H1 (cell line): ENCODE data around the gene FAM174A. TPM values are rescaled to one million over a fixed set of nuclear protein-coding genes. Genes with fewer than 3 reads are reported as not detected.

Experiments
- CTCF ChIA-PET: fragments of 300-600 bp; sonication (Branson Sonifier 250); formaldehyde crosslinking; loops from one replicate; lab custom pipeline; 2021; ENCODE audit not compliant: partially characterized antibody; lab: Charles Lee
- POLR2A ChIA-PET: fragments of 300-600 bp; sonication (Branson Sonifier 250); formaldehyde crosslinking; loops from one replicate; lab custom pipeline; 2021; ENCODE audit warnings: inconsistent platforms; ENCODE audit not compliant: partially characterized antibody; lab: Charles Lee
- DNase-seq, 2 experiments: peaks; one replicate each; pipeline versions ENCODE4 v3.0.0 to v3.0.0-alpha.2; 2010 to 2022; ENCODE audit warnings: low spot score in 2 of 2, low read depth in 1 of 2, mixed read lengths in 1 of 2
- FAIRE-seq: peaks from 2 replicates; lab custom pipeline; 2011; peaks lifted over from hg19 to GRCh38; lab: Jason Lieb, UNC
- H2AFZ ChIP-seq: 2 replicates; pipeline ENCODE4 v1.8.1; 2012; ENCODE audit warnings: low read length, inconsistent platforms
- H2AK5ac ChIP-seq: 2 replicates; pipeline ENCODE4 v1.6.1; 2013; ENCODE audit warnings: low read depth, low read length
- H2BK120ac ChIP-seq: replicated peaks from 2 replicates; pipeline ENCODE3; 2013; ENCODE audit warnings: low read depth, low read length, inconsistent platforms
- H2BK12ac ChIP-seq: 2 replicates; pipeline ENCODE4 v1.6.1; 2013; ENCODE audit warnings: low read depth, low read length
- H2BK15ac ChIP-seq: 2 replicates; pipeline ENCODE4 v1.6.1; 2013; ENCODE audit warnings: low read length
- H2BK20ac ChIP-seq: 2 replicates; pipeline ENCODE4 v1.6.1; 2013; ENCODE audit warnings: low read length
- H2BK5ac ChIP-seq: 2 replicates; pipeline ENCODE4 v1.6.1; 2013; ENCODE audit warnings: low read depth, low read length
- H3K14ac ChIP-seq: 2 replicates; pipeline ENCODE4 v1.6.1; 2013; ENCODE audit warnings: inconsistent platforms; ENCODE audit not compliant: insufficient read length
- H3K18ac ChIP-seq: 2 replicates; pipeline ENCODE4 v1.6.1; 2013; ENCODE audit warnings: low read length; ENCODE audit errors: extremely low read depth
- H3K23ac ChIP-seq: 2 replicates; pipeline ENCODE4 v1.6.1; 2013; ENCODE audit warnings: inconsistent platforms; ENCODE audit not compliant: insufficient read length
- H3K23me2 ChIP-seq: 2 replicates; pipeline ENCODE4 v1.6.1; 2013; ENCODE audit warnings: low read depth, low read length
- H3K27ac ChIP-seq: 2 replicates; pipeline ENCODE4 v1.6.1; 2011; ENCODE audit warnings: low read depth, low read length, inconsistent platforms
- H3K27me3 ChIP-seq, 4 experiments: replicated peaks in 1 of 4; 1 replicate in 1 of 4; 2 replicates in 3 of 4; pipeline versions ENCODE4 v1.6.1 to v1.8.1; 2011 to 2013; ENCODE audit warnings: low read length in 3 of 4, mild to moderate bottlenecking in 3 of 4, inconsistent platforms in 2 of 4, mixed read lengths in 2 of 4, moderate library complexity in 1 of 4; ENCODE audit not compliant: control insufficient read depth in 3 of 4, insufficient read depth in 3 of 4; ENCODE audit errors: extremely low read depth in 1 of 4
- H3K36me3 ChIP-seq, 4 experiments: 2 replicates each; pipeline versions ENCODE4 v1.6.1 to v1.8.1; 2011 to 2013; ENCODE audit warnings: mild to moderate bottlenecking in 4 of 4, low read length in 3 of 4, moderate library complexity in 2 of 4, control low read depth in 1 of 4, inconsistent platforms in 1 of 4; ENCODE audit not compliant: insufficient read depth in 4 of 4, control insufficient read depth in 2 of 4
- H3K4ac ChIP-seq: replicated peaks from 2 replicates; pipeline ENCODE3; 2013; ENCODE audit warnings: low read length, low read depth, mixed read lengths, inconsistent platforms; ENCODE audit not compliant: insufficient read length
- H3K4me1 ChIP-seq, 4 experiments: replicated peaks in 1 of 4; 1 replicate in 1 of 4; 2 replicates in 3 of 4; pipeline versions ENCODE4 v1.6.1 to v1.8.1; 2011 to 2013; ENCODE audit warnings: low read length in 3 of 4, inconsistent platforms in 2 of 4, mixed read lengths in 1 of 4; ENCODE audit not compliant: insufficient read depth in 4 of 4, control insufficient read depth in 3 of 4
- H3K4me2 ChIP-seq, 2 experiments: 2 replicates each; pipeline versions ENCODE4 v1.6.1 to v1.8.1; 2011 to 2013; ENCODE audit warnings: low read depth in 2 of 2, low read length in 2 of 2, control low read depth in 1 of 2, inconsistent platforms in 1 of 2, mild to moderate bottlenecking in 1 of 2; ENCODE audit not compliant: insufficient read depth in 1 of 2
- H3K4me3 ChIP-seq, 4 experiments: fragments of 200-600, 300-600 bp in 1 of 4; sonication (generic), shearing (Covaris generic), sonication (Bioruptor Twin) in 1 of 4; 2 replicates each; pipeline versions ENCODE4 v1.5.1 to v1.8.1; 2011 to 2016; ENCODE audit warnings: low read length in 4 of 4, low read depth in 3 of 4, control low read depth in 2 of 4, inconsistent platforms in 2 of 4, mild to moderate bottlenecking in 2 of 4, mixed read lengths in 1 of 4, moderate library complexity in 1 of 4; ENCODE audit not compliant: insufficient read depth in 2 of 4; ENCODE audit errors: extremely low read depth in 1 of 4
- H3K56ac ChIP-seq: replicated peaks from 2 replicates; pipeline ENCODE3; 2013; ENCODE audit warnings: low read depth, mild to moderate bottlenecking, mixed read lengths, low read length, inconsistent platforms; ENCODE audit not compliant: insufficient read length
- H3K79me1 ChIP-seq: 2 replicates; pipeline ENCODE4 v1.6.1; 2013; ENCODE audit warnings: low read depth, low read length, control low read depth
- H3K79me2 ChIP-seq, 2 experiments: 2 replicates each; pipeline versions ENCODE4 v1.6.1 to v1.8.1; 2012 to 2013; ENCODE audit warnings: low read length in 2 of 2, mild to moderate bottlenecking in 2 of 2, inconsistent platforms in 1 of 2; ENCODE audit not compliant: insufficient read depth in 2 of 2, control insufficient read depth in 1 of 2
- H3K9ac ChIP-seq, 4 experiments: replicated peaks in 1 of 4; 1 replicate in 1 of 4; 2 replicates in 3 of 4; pipeline versions ENCODE4 v1.6.1 to v1.8.1; 2011 to 2013; ENCODE audit warnings: low read depth in 3 of 4, low read length in 3 of 4, control low read depth in 2 of 4, mild to moderate bottlenecking in 2 of 4, moderate library complexity in 2 of 4, inconsistent platforms in 1 of 4; ENCODE audit errors: extremely low read depth in 1 of 4
- H3K9me3 ChIP-seq, 2 experiments: 2 replicates each; pipeline versions ENCODE4 v1.6.1 to v1.8.1; 2012 to 2013; ENCODE audit warnings: mild to moderate bottlenecking in 2 of 2, moderate library complexity in 2 of 2, control low read depth in 1 of 2, inconsistent platforms in 1 of 2, low read depth in 1 of 2, low read length in 1 of 2, mixed read lengths in 1 of 2; ENCODE audit not compliant: insufficient read depth in 2 of 2
- H4K20me1 ChIP-seq, 2 experiments: replicated peaks in 1 of 2; 2 replicates each; pipeline versions ENCODE3 to v1.8.1; 2011 to 2013; ENCODE audit warnings: inconsistent platforms in 2 of 2, low read length in 2 of 2, mild to moderate bottlenecking in 1 of 2; ENCODE audit not compliant: insufficient read depth in 2 of 2, control insufficient read depth in 1 of 2
- H4K5ac ChIP-seq: 2 replicates; pipeline ENCODE4 v1.6.1; 2013; ENCODE audit warnings: low read length, low read depth, mixed read lengths, inconsistent platforms; ENCODE audit not compliant: insufficient read length
- H4K8ac ChIP-seq: 2 replicates; pipeline ENCODE4 v1.8.0; 2013; ENCODE audit warnings: mild to moderate bottlenecking, moderate library complexity, low read length, inconsistent platforms; ENCODE audit not compliant: insufficient read depth; ENCODE audit errors: extremely low read depth
- H4K91ac ChIP-seq: replicated peaks from 2 replicates; pipeline ENCODE3; 2013; ENCODE audit warnings: low read length, mixed read lengths, inconsistent platforms; ENCODE audit not compliant: insufficient read length
- BRCA1 ChIP-seq: IDR thresholded peaks from 2 replicates; pipeline ENCODE4 v1.6.1; 2012; ENCODE audit warnings: low read depth, low read length, improper control_type of control experiment
- CHD1 ChIP-seq: IDR thresholded peaks from 2 replicates; pipeline ENCODE4 v1.6.1; 2012; ENCODE audit warnings: low read depth, low read length, improper control_type of control experiment
- GTF2F1 ChIP-seq: IDR thresholded peaks from 2 replicates; pipeline ENCODE4 v1.6.1; 2012; ENCODE audit warnings: low read depth, low read length, improper control_type of control experiment, borderline replicate concordance
- POLR2A ChIP-seq, 2 experiments: IDR thresholded peaks; 1 replicate in 1 of 2; 2 replicates in 1 of 2; pipeline ENCODE4 v1.6.1; 2011; ENCODE audit warnings: low read depth in 2 of 2, low read length in 2 of 2, mild to moderate bottlenecking in 2 of 2; ENCODE audit errors: control extremely low read depth in 1 of 2
- SIX5 ChIP-seq: IDR thresholded peaks from 2 replicates; pipeline ENCODE4 v1.6.1; 2011; ENCODE audit warnings: mild to moderate bottlenecking, low read depth, low read length
- TAF1 ChIP-seq: IDR thresholded peaks from 2 replicates; pipeline ENCODE4 v1.6.1; 2011; ENCODE audit warnings: mild to moderate bottlenecking, low read depth, low read length
- YY1 ChIP-seq: IDR thresholded peaks from 2 replicates; pipeline ENCODE4 v1.6.1; 2011; ENCODE audit warnings: low read depth, mild to moderate bottlenecking, low read length
- polyA plus RNA-seq, 7 experiments: library from polyadenylated mRNA; depleted of rRNA in 3 of 7; stranded (reverse) in 5 of 7; unstranded in 2 of 7; fragments of >200 nt in 5 of 7; fragments of 200-250 nt in 2 of 7; gene quantifications; 1 replicate in 5 of 7; 2 replicates in 1 of 7; 4 replicates in 1 of 7; pipeline versions ENCODE4 v1.2.1 to v1.2.3, GENCODE V29; 2011 to 2013; ENCODE audit warnings: missing spikeins in 2 of 7, mixed read lengths in 2 of 7
- total RNA-seq: library from RNA; stranded (reverse); fragmentation: NEBNext Ultra II Directional; extraction: Animal tissue kit (Norgen Biotek cat#: 25700); gene quantifications from 2 replicates; pipeline ENCODE4 v1.2.1, GENCODE V29; 2021
- TF ChIP-seq, protein P1 (sequence below): IDR thresholded peaks from 2 replicates; pipeline ENCODE4 v1.6.1; 2011; ENCODE audit warnings: low read length, improper control_type of control experiment
- TF ChIP-seq, protein P2 (sequence below): IDR thresholded peaks from 2 replicates; pipeline ENCODE4 v1.6.1; 2012; ENCODE audit warnings: inconsistent platforms
- TF ChIP-seq, protein P3 (sequence below), 3 experiments: IDR thresholded peaks; 1 replicate in 2 of 3; 2 replicates in 1 of 3; pipeline versions ENCODE4 v1.5.1 to v1.6.1; 2011; ENCODE audit warnings: low read length in 3 of 3, mild to moderate bottlenecking in 3 of 3, inconsistent platforms in 2 of 3, low read depth in 1 of 3, moderate library complexity in 1 of 3; ENCODE audit not compliant: insufficient read depth in 1 of 3; ENCODE audit errors: control extremely low read depth in 1 of 3

FAM174A gene
- total and polyA plus RNA-seq, 2 of the 8 experiments (the other 6 are each of a cell fraction or from before 2014, with no cell fraction given), result 3.9 to 5.3 TPM

DNA sequence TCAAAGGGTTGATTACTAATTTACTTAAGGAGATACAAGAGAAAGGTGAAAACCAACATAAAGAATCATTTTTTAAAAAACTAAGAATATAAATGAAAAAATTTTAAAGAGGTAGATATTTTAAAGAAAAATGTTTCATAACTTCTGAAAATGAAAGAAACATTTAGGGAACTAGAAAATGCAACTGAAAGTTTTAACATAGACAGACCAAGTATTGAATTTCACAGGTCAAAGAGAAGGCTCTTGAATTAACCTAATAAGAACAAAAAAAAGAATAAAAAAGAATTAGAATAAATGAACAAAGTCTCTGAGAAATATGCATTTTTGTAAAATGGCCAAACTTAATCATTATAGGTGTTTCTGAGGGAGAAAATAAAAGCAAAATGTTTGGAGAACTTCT is 16.1 kb upstream of the FAM174A start:
- no peak overlapping the region for H2BK120ac ChIP-seq
- H3K4me2 ChIP-seq, result no peak overlapping the region
- no peaks in the 10 kb centered on the region for H3K36me3 ChIP-seq
- H2BK20ac ChIP-seq, result no peak overlapping the region
- H3K14ac ChIP-seq, result no peak overlapping the region
- no peak overlapping the region for H2BK12ac ChIP-seq
- no peak for DNase-seq
- TF ChIP-seq SIX5 (no peak), POLR2A (IDR thresholded peaks at IDR 0.05; ENCODE audit: control extremely low read depth in 1 of 2, low read depth in 2 of 2, low read length in 2 of 2) (no peak), CHD1 (no peak), BRCA1 (no peak), YY1 (no peak), GTF2F1 (no peak), TAF1 (no peak)
- TF ChIP-seq, protein P1, sequence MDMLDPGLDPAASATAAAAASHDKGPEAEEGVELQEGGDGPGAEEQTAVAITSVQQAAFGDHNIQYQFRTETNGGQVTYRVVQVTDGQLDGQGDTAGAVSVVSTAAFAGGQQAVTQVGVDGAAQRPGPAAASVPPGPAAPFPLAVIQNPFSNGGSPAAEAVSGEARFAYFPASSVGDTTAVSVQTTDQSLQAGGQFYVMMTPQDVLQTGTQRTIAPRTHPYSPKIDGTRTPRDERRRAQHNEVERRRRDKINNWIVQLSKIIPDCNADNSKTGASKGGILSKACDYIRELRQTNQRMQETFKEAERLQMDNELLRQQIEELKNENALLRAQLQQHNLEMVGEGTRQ, result no peak
- TF ChIP-seq, protein P2, sequence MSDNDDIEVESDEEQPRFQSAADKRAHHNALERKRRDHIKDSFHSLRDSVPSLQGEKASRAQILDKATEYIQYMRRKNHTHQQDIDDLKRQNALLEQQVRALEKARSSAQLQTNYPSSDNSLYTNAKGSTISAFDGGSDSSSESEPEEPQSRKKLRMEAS, result no peak
- TF ChIP-seq, protein P3, sequence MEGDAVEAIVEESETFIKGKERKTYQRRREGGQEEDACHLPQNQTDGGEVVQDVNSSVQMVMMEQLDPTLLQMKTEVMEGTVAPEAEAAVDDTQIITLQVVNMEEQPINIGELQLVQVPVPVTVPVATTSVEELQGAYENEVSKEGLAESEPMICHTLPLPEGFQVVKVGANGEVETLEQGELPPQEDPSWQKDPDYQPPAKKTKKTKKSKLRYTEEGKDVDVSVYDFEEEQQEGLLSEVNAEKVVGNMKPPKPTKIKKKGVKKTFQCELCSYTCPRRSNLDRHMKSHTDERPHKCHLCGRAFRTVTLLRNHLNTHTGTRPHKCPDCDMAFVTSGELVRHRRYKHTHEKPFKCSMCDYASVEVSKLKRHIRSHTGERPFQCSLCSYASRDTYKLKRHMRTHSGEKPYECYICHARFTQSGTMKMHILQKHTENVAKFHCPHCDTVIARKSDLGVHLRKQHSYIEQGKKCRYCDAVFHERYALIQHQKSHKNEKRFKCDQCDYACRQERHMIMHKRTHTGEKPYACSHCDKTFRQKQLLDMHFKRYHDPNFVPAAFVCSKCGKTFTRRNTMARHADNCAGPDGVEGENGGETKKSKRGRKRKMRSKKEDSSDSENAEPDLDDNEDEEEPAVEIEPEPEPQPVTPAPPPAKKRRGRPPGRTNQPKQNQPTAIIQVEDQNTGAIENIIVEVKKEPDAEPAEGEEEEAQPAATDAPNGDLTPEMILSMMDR (IDR thresholded peaks at IDR 0.05; ENCODE audit: control extremely low read depth in 1 of 3, insufficient read depth in 1 of 3, low read depth in 1 of 3, low read length in 3 of 3), result no peak
- H3K4ac ChIP-seq, result no peak overlapping the region
- H3K4me1 ChIP-seq, result no peaks in the 10 kb centered on the region; a peak in 2 of 7 replicates
- H2BK5ac ChIP-seq, result no peak overlapping the region
- H3K18ac ChIP-seq, result no peak overlapping the region
- H3K9me3 ChIP-seq, result no peaks in the 10 kb centered on the region
- no peak overlapping the region for H3K4me3 ChIP-seq
- no peak overlapping the region for H4K8ac ChIP-seq
- H4K91ac ChIP-seq, result no peak overlapping the region
- no peak overlapping the region for H3K56ac ChIP-seq
- no peak overlapping the region for H2BK15ac ChIP-seq
- H4K5ac ChIP-seq, result no peak overlapping the region
- H2AFZ ChIP-seq, result no peak overlapping the region
- no peaks in the 10 kb centered on the region for H3K79me1 ChIP-seq
- H4K20me1 ChIP-seq, result no peaks in the 10 kb centered on the region
- H3K27ac ChIP-seq, result no peak overlapping the region
- no peaks in the 10 kb centered on the region for H3K27me3 ChIP-seq
- no peaks in the 10 kb centered on the region for H3K79me2 ChIP-seq
- no peaks in the 10 kb centered on the region for H3K23me2 ChIP-seq
- POLR2A ChIA-PET, result no interaction called here
- no peak overlapping the region for H3K23ac ChIP-seq
- FAIRE-seq, result no peak
- CTCF ChIA-PET, result interaction anchor here (2.2 kb wide), 1 partner anchor 34 kb away, joined by 5 read pairs; no protein-coding TSS in a partner anchor
- no peak overlapping the region for H2AK5ac ChIP-seq
- H3K9ac ChIP-seq, result no peak overlapping the region
